ENCODE data around the gene DIDO1.
"Not testable (repeated sequence)": the region's sequence is repeated elsewhere in the genome, so short reads cannot be mapped to it uniquely, and the experiment has no call there.

The DIDO1 gene

GRCh38 chr20:62874964-62875344, 51.4 kb downstream of the DIDO1 start:
- no peak for TF ChIP-seq CTCF (IDR thresholded peaks at IDR 0.05; ENCODE audit: extremely low read depth, insufficient read depth, missing control alignments)
- no peak for DNase-seq (ENCODE audit: low spot score)
- in situ Hi-C loops (cut with MboI; ENCODE audit: low pct_unique_long_range_greater_than_20kb, low sequenced_read_pairs, unreplicated experiment), result no loop called here

- in situ Hi-C loops (cut with MboI; ENCODE audit: low pct_unique_long_range_greater_than_20kb, low sequenced_read_pairs, unreplicated experiment); DNase-seq (ENCODE audit: low spot score): not testable (repeated sequence)
- TF ChIP-seq CTCF (IDR thresholded peaks at IDR 0.05; ENCODE audit: extremely low read depth, insufficient read depth, missing control alignments), result peak; percentile 56
Measured at GRCh38 chr20:62873681-62874031, 52.6 kb downstream of the DIDO1 start.

- in situ Hi-C loops (cut with MboI; ENCODE audit: low pct_unique_long_range_greater_than_20kb, low sequenced_read_pairs, unreplicated experiment), result no loop called here
- DNase-seq (ENCODE audit: low spot score), result no peak
- TF ChIP-seq CTCF (IDR thresholded peaks at IDR 0.05; ENCODE audit: extremely low read depth, insufficient read depth, missing control alignments), result no peak
Measured at GRCh38 chr20:62873280-62873679, 53.0 kb downstream of the DIDO1 start.

- TF ChIP-seq CTCF (IDR thresholded peaks at IDR 0.05; ENCODE audit: extremely low read depth, insufficient read depth, missing control alignments), result no peak
- no peak for DNase-seq (ENCODE audit: low spot score)
- in situ Hi-C loops (cut with MboI; ENCODE audit: low pct_unique_long_range_greater_than_20kb, low sequenced_read_pairs, unreplicated experiment), result no loop called here
Measured at GRCh38 chr20:62872862-62873261, 53.4 kb downstream of the DIDO1 start.

- DNase-seq (ENCODE audit: low spot score), result no peak
- TF ChIP-seq CTCF (IDR thresholded peaks at IDR 0.05; ENCODE audit: extremely low read depth, insufficient read depth, missing control alignments), result no peak
- in situ Hi-C loops (cut with MboI; ENCODE audit: low pct_unique_long_range_greater_than_20kb, low sequenced_read_pairs, unreplicated experiment), result no loop called here
Measured at GRCh38 chr20:62872184-62872847, 54.0 kb downstream of the DIDO1 start.

GRCh38 chr20:62864207-62864606, 62.1 kb downstream of the DIDO1 start:
- TF ChIP-seq CTCF (IDR thresholded peaks at IDR 0.05; ENCODE audit: extremely low read depth, insufficient read depth, missing control alignments), result no peak
- in situ Hi-C loops (cut with MboI; ENCODE audit: low pct_unique_long_range_greater_than_20kb, low sequenced_read_pairs, unreplicated experiment), result no loop called here
- DNase-seq (ENCODE audit: low spot score), result no peak

Data from GM13977 (cell line).